Endodermal cell (in vitro differentiated cells): ENCODE data around the gene OPCML. TPM values are rescaled to one million over a fixed set of nuclear protein-coding genes. Genes with fewer than 3 reads are reported as not detected.

Source experiments
- DNase-seq: peaks from one replicate; pipeline ENCODE4 v3.0.0-alpha.2; 2017
- H3K27ac ChIP-seq: 2 replicates; pipeline ENCODE4 v1.5.1; 2013; ENCODE audit warnings: mild to moderate bottlenecking, low read depth, low read length, moderate library complexity
- H3K27me3 ChIP-seq: 2 replicates; pipeline ENCODE4 v1.6.1; 2013; ENCODE audit warnings: mild to moderate bottlenecking, low read length, moderate library complexity; ENCODE audit not compliant: insufficient read depth, control insufficient read depth, poor library complexity, severe bottlenecking
- H3K36me3 ChIP-seq: 2 replicates; pipeline ENCODE4 v1.7.0; 2013; ENCODE audit warnings: mild to moderate bottlenecking, low read length, moderate library complexity; ENCODE audit not compliant: control insufficient read depth, insufficient read depth
- H3K4me1 ChIP-seq: one replicate; pipeline ENCODE4 v1.7.0; 2013; ENCODE audit warnings: low read length; ENCODE audit not compliant: control insufficient read depth, insufficient read depth
- H3K4me3 ChIP-seq: 2 replicates; pipeline ENCODE4 v1.5.1; 2013; ENCODE audit warnings: mild to moderate bottlenecking, low read length, moderate library complexity
- H3K9ac ChIP-seq: 2 replicates; pipeline ENCODE4 v1.6.1; 2013; ENCODE audit warnings: mild to moderate bottlenecking, low read length, moderate library complexity; ENCODE audit not compliant: poor library complexity, severe bottlenecking; ENCODE audit errors: extremely low read depth
- H3K9me3 ChIP-seq: 2 replicates; pipeline ENCODE4 v1.6.1; 2013; ENCODE audit warnings: mild to moderate bottlenecking, low read length, moderate library complexity; ENCODE audit not compliant: control insufficient read depth
- H3K27ac Mint-ChIP-seq: 2 replicates; pipeline ENCODE4 v1.8.0; 2020; ENCODE audit warnings: mixed read lengths
- H3K27me3 Mint-ChIP-seq: 2 replicates; pipeline ENCODE4 v1.8.0; 2021; ENCODE audit warnings: mild to moderate bottlenecking, mixed read lengths; ENCODE audit not compliant: insufficient read depth
- H3K36me3 Mint-ChIP-seq: 2 replicates; pipeline ENCODE4 v1.8.0; 2020; ENCODE audit warnings: low read depth, mixed read lengths
- H3K4me1 Mint-ChIP-seq: 2 replicates; pipeline ENCODE4 v1.8.0; 2020; ENCODE audit warnings: mixed read lengths
- H3K4me3 Mint-ChIP-seq: 2 replicates; pipeline ENCODE4 v1.8.0; 2020; ENCODE audit warnings: mild to moderate bottlenecking, moderate library complexity, mixed read lengths
- H3K9me3 Mint-ChIP-seq: 2 replicates; pipeline ENCODE4 v1.8.0; 2020; ENCODE audit warnings: mild to moderate bottlenecking, mixed read lengths
- CTCF ChIP-seq: fragments of 200-600 bp; sonication (generic); conservative IDR thresholded peaks from 2 replicates; pipeline ENCODE4 v1.5.0; 2021; ENCODE audit warnings: antibody characterized with exemption, mild to moderate bottlenecking
- WGBS, 2 experiments: methylation state at CpG; one replicate each; pipeline versions ENCODE4 v1.1.5 to v1.1.7; 2013; ENCODE audit warnings: missing lambda C conversion rate in 2 of 2, mixed read lengths in 1 of 2; ENCODE audit not compliant: insufficient coverage in 1 of 2, insufficient read length in 1 of 2; 5-methylcytosine and 5-hydroxymethylcytosine counted together
- total RNA-seq, 2 donors: library from RNA; stranded (reverse); fragmentation: NEBNext Ultra II Directional in 1 of 2; extraction: Animal tissue kit (Norgen Biotek cat#: 25700) in 1 of 2; gene quantifications; 2 replicates in 1 of 2; 3 replicates in 1 of 2; pipeline ENCODE4 v1.2.1, GENCODE V29; 2021

The OPCML gene
- total RNA-seq, 2 donors from 2014 or later = 0.49 to 0.86 TPM

- Mint-ChIP-seq H3K36me3 (no peaks in the 10 kb centered on the region), H3K27me3 (no peaks in the 10 kb centered on the region), H3K9me3 (no peaks in the 10 kb centered on the region), H3K4me1 (peaks cover 4% of the 10 kb centered on the region), H3K4me3 (no peak overlapping the region), H3K27ac (no peak overlapping the region)
- H3K27ac ChIP-seq = no peak overlapping the region
- DNase-seq = no peak
- H3K9ac ChIP-seq = no peak overlapping the region
- H3K27me3 ChIP-seq = no peaks in the 10 kb centered on the region
- no peaks in the 10 kb centered on the region for H3K4me1 ChIP-seq
- WGBS, 2 experiments = 86% methylated on average over 1 of the region's 2 CpGs; no CpG with 5 or more reads in 1 of the 2 experiments
- H3K9me3 ChIP-seq = no peaks in the 10 kb centered on the region
- H3K36me3 ChIP-seq = no peaks in the 10 kb centered on the region
- TF ChIP-seq CTCF = peak; percentile 26
- H3K4me3 ChIP-seq = no peak overlapping the region
Measured at GRCh38 chr11:132803436-132803835, 728.9 kb downstream of the OPCML start.

- no peak for TF ChIP-seq CTCF
- H3K4me3 Mint-ChIP-seq = no peak overlapping the region
- peaks cover 4% of the 10 kb centered on the region for H3K4me1 Mint-ChIP-seq
- no peaks in the 10 kb centered on the region for H3K36me3 Mint-ChIP-seq
- no peak overlapping the region for H3K27ac Mint-ChIP-seq
- Histone ChIP-seq H3K36me3 (no peaks in the 10 kb centered on the region), H3K27me3 (no peaks in the 10 kb centered on the region), H3K9ac (no peak overlapping the region), H3K4me1 (no peaks in the 10 kb centered on the region), H3K27ac (no peak overlapping the region), H3K9me3 (no peaks in the 10 kb centered on the region), H3K4me3 (no peak overlapping the region)
- H3K9me3 Mint-ChIP-seq = no peaks in the 10 kb centered on the region
- WGBS, 2 experiments = 88 to 89% methylated on average over 3 to 4 of the region's 4 CpGs
- no peak for DNase-seq
- no peaks in the 10 kb centered on the region for H3K27me3 Mint-ChIP-seq
Measured at GRCh38 chr11:132802947-132803346, 729.4 kb downstream of the OPCML start.

- H3K4me3 Mint-ChIP-seq = no peak overlapping the region
- no peak overlapping the region for H3K9ac ChIP-seq
- no peak for DNase-seq
Measured at GRCh38 chr11:132793831-132794230, 738.5 kb downstream of the OPCML start.

More at GRCh38 chr11:132793831-132794230, 738.5 kb downstream of the OPCML start:
- Mint-ChIP-seq H3K4me1 (peaks cover 27% of the 10 kb centered on the region), H3K9me3 (no peaks in the 10 kb centered on the region), H3K27me3 (no peaks in the 10 kb centered on the region), H3K27ac (no peak overlapping the region), H3K36me3 (no peaks in the 10 kb centered on the region)
- 92 to 98% methylated on average over 7 to 9 of the region's 9 CpGs for whole genome bisulfite sequencing, 2 experiments
- Histone ChIP-seq H3K9me3 (no peaks in the 10 kb centered on the region), H3K36me3 (no peaks in the 10 kb centered on the region), H3K4me3 (no peak overlapping the region), H3K27me3 (no peaks in the 10 kb centered on the region), H3K4me1 (peaks cover 10% of the 10 kb centered on the region), H3K27ac (no peak overlapping the region)
- TF ChIP-seq CTCF = no peak
